K562 (cell line): Measurements from ENCODE around the gene EXTL1. TPM values are rescaled to one million over a fixed set of nuclear protein-coding genes. Genes with fewer than 3 reads are reported as not detected.

ENCODE experiments used
- ATF4 ChIP-seq: fragments of 450-650 bp; formaldehyde crosslinking; IDR thresholded peaks from 2 replicates; pipeline ENCODE4 v1.4.0; 2022; ENCODE audit warnings: mild to moderate bottlenecking, moderate library complexity
- BRCA1 ChIP-seq, 2 experiments: fragments of 450-650 bp in 1 of 2; sonication (generic) in 1 of 2; formaldehyde crosslinking in 1 of 2; IDR thresholded peaks; 2 replicates each; pipeline versions ENCODE4 v1.5.0 to v1.6.1; 2017 to 2020; ENCODE audit warnings: mild to moderate bottlenecking in 1 of 2, missing genetic modification reagents in 1 of 2
- DDX20 ChIP-seq: fragments of 450-650 bp; IDR thresholded peaks from 2 replicates; pipeline ENCODE4 v1.6.1; 2016; ENCODE audit warnings: missing genetic modification characterization, low read depth, mild to moderate bottlenecking, missing compliant biosample characterization, moderate library complexity
- HOXB6 ChIP-seq: fragments of 250-450 bp; sonication (Bioruptor Pico); IDR thresholded peaks from 2 replicates; pipeline ENCODE4 v1.5.1; 2022; ENCODE audit warnings: mild to moderate bottlenecking, borderline replicate concordance
- LEF1 ChIP-seq: fragments of 450-650 bp; IDR thresholded peaks from 2 replicates; pipeline ENCODE4 v1.6.1; 2016; ENCODE audit warnings: mild to moderate bottlenecking
- MLLT1 ChIP-seq, 2 experiments: fragments of 450-650 bp; IDR thresholded peaks; 2 replicates each; pipeline ENCODE4 v1.6.1; 2016
- PHF20 ChIP-seq: fragments of 450-650 bp; IDR thresholded peaks from 2 replicates; pipeline ENCODE4 v1.6.1; 2018; ENCODE audit not compliant: partially characterized antibody
- POLR2G ChIP-seq: fragments of 200-400 bp; formaldehyde crosslinking; IDR thresholded peaks from 2 replicates; pipeline ENCODE4 v1.6.1; 2017; ENCODE audit warnings: low read depth, mild to moderate bottlenecking, antibody characterized with exemption, low read length, moderate library complexity
- POLR2H ChIP-seq: IDR thresholded peaks from 2 replicates; pipeline ENCODE4 v1.6.1; 2016; ENCODE audit warnings: missing genetic modification characterization, low read depth, mild to moderate bottlenecking, control low read depth, missing compliant biosample characterization, moderate library complexity
- PYGO2 ChIP-seq: fragments of 450-650 bp; IDR thresholded peaks from 2 replicates; pipeline ENCODE4 v1.6.1; 2016; ENCODE audit warnings: mild to moderate bottlenecking, missing genetic modification characterization, moderate library complexity, missing compliant biosample characterization
- SIX5 ChIP-seq, 2 experiments: IDR thresholded peaks; 2 replicates each; pipeline ENCODE4 v1.6.1; 2011; ENCODE audit warnings: low read length in 2 of 2, borderline replicate concordance in 1 of 2, low read depth in 1 of 2, mild to moderate bottlenecking in 1 of 2, moderate library complexity in 1 of 2; ENCODE audit not compliant: insufficient read depth in 1 of 2
- SMARCA5 ChIP-seq: fragments of 450-650 bp; IDR thresholded peaks from 2 replicates; pipeline ENCODE4 v1.6.1; 2016
- SMARCC2 ChIP-seq: fragments of 450-650 bp; IDR thresholded peaks from 2 replicates; pipeline ENCODE4 v1.6.1; 2017; ENCODE audit warnings: antibody characterized with exemption, moderate library complexity, mild to moderate bottlenecking, low read depth
- WHSC1 ChIP-seq: IDR thresholded peaks from one replicate; pipeline ENCODE4 v1.6.1; 2012; ENCODE audit warnings: low read length, control low read depth, inconsistent platforms
- ZNF311 ChIP-seq: fragments of 250-450 bp; sonication (Bioruptor Pico); IDR thresholded peaks from 2 replicates; pipeline ENCODE4 v1.4.0; 2020; ENCODE audit warnings: mild to moderate bottlenecking, moderate library complexity
- ZNF408 ChIP-seq: fragments of 250-450 bp; sonication (Bioruptor Pico); IDR thresholded peaks from 2 replicates; pipeline ENCODE4 v1.4.0; 2020; ENCODE audit warnings: low read depth, mild to moderate bottlenecking, moderate library complexity
- ZNF512 ChIP-seq: IDR thresholded peaks from 2 replicates; pipeline ENCODE4 v1.6.1; 2016; ENCODE audit warnings: missing genetic modification characterization, missing compliant biosample characterization
- ZNF609 ChIP-seq: sonication (generic); formaldehyde crosslinking; IDR thresholded peaks from 2 replicates; pipeline ENCODE4 v1.8.1; 2023; ENCODE audit warnings: missing genetic modification reagents, mild to moderate bottlenecking, borderline replicate concordance
- polyA plus RNA-seq, 8 experiments: library from polyadenylated mRNA; depleted of rRNA in 4 of 8; stranded (reverse) in 5 of 8; unstranded in 3 of 8; fragments of >200 nt; fragmentation: Nextera tagmentation in 2 of 8; fragmentation: Illumina TruSeq in 1 of 8; extraction: Ambion mirVana in 2 of 8; extraction: Trizol in 1 of 8; gene quantifications; 2 replicates each; pipeline versions ENCODE4 v1.2.1 to v1.2.3, GENCODE V29; 2011 to 2014; ENCODE audit warnings: inconsistent platforms in 1 of 8, missing spikeins in 1 of 8
- total RNA-seq, 7 experiments: library from RNA; depleted of rRNA in 6 of 7; stranded (reverse); fragments of >200 nt in 6 of 7; fragmentation: Illumina TruSeq in 2 of 7; extraction: Trizol in 2 of 7; gene quantifications; 2 replicates each; pipeline versions ENCODE4 v1.2.1 to v1.2.3, GENCODE V29; 2011 to 2021; ENCODE audit warnings: low replicate concordance in 1 of 7

The EXTL1 gene
- total and polyA plus RNA-seq, 9 of the 15 experiments (the other 6 are each of a cell fraction or from before 2014, with no cell fraction given) = 0.04 to 0.23 (median 0.08) TPM; not detected in 3

GRCh38 chr1:25997828-25998761, 23.5 kb upstream of the EXTL1 start, which contains the start of gene PAFAH2 (continued):
- peak; percentile 98 for TF ChIP-seq ZNF609 (CRISPR knock-in tag)
- peak; percentile 70 for TF ChIP-seq PYGO2 (tag)
- no peak for TF ChIP-seq ZNF512 (tag)
- TF ChIP-seq HOXB6 = no peak
- no peak for TF ChIP-seq ZNF408 (CRISPR knock-in tag)
- no peak for TF ChIP-seq BRCA1 (IDR thresholded peaks at IDR 0.05)
- TF ChIP-seq BRCA1 (CRISPR knock-in tag; IDR thresholded peaks at IDR 0.05) = no peak
- TF ChIP-seq POLR2G = no peak
- peak; percentile 85 for TF ChIP-seq LEF1
- TF ChIP-seq SMARCA5 = peak; percentile 76; the same call in 1 of the 2 replicates
- peak; percentile 100 for TF ChIP-seq SIX5 (IDR thresholded peaks at IDR 0.05; ENCODE audit: borderline replicate concordance in 1 of 2, insufficient read depth in 1 of 2, low read depth in 1 of 2, low read length in 2 of 2)
- no peak; the same call in 1 of the 2 replicates for TF ChIP-seq POLR2H
- TF ChIP-seq ZNF311 (CRISPR knock-in tag) = peak; percentile 62; the same call in 1 of the 2 replicates
- no peak for TF ChIP-seq WHSC1
- TF ChIP-seq PHF20 = peak; percentile 83
- peak; percentile 83 to 92 for TF ChIP-seq MLLT1 (IDR thresholded peaks at IDR 0.05)
- TF ChIP-seq ATF4 = peak; percentile 92
- no peak; the same call in 1 of the 2 replicates for TF ChIP-seq DDX20 (tag)
- TF ChIP-seq SMARCC2 = peak; percentile 65; the same call in 1 of the 2 replicates
